ENCODE measurements around the gene KRTAP9-2. TPM values are rescaled to one million over a fixed set of nuclear protein-coding genes. Genes with fewer than 3 reads are reported as not detected.

Gene KRTAP9-2
- total RNA-seq, 1 experiment from 2014 or later, result not detected

Other genes starting within 250 kb of the KRTAP9-2 start
- not detected in 2 replicates for gene KRT40, start 242.3 kb upstream of the KRTAP9-2 start, total RNA-seq (2014; rRNA removed; shearing (Covaris generic))
- gene KRTAP3-3, start 232.5 kb upstream of the KRTAP9-2 start, total RNA-seq (2014; rRNA removed; shearing (Covaris generic)), result not detected in 2 replicates
- gene KRTAP3-2, start 226.7 kb upstream of the KRTAP9-2 start, total RNA-seq (2014; rRNA removed; shearing (Covaris generic)), result not detected in 2 replicates
- not detected in 2 replicates for gene KRTAP3-1, start 217.5 kb upstream of the KRTAP9-2 start, total RNA-seq (2014; rRNA removed; shearing (Covaris generic))
- not detected in 2 replicates for gene KRTAP1-5, start 199.4 kb upstream of the KRTAP9-2 start, total RNA-seq (2014; rRNA removed; shearing (Covaris generic))
- gene KRTAP1-4, start 196.5 kb upstream of the KRTAP9-2 start, total RNA-seq (2014; rRNA removed; shearing (Covaris generic)), result not detected in 2 replicates
- not detected in 2 replicates for gene KRTAP1-3, start 191.8 kb upstream of the KRTAP9-2 start, total RNA-seq (2014; rRNA removed; shearing (Covaris generic))
- not detected in 2 replicates for gene KRTAP1-1, start 185.2 kb upstream of the KRTAP9-2 start, total RNA-seq (2014; rRNA removed; shearing (Covaris generic))
- 0.48 TPM in 1 of 2 replicates, not detected in the other for gene KRTAP2-1, start 179.3 kb upstream of the KRTAP9-2 start, total RNA-seq (2014; rRNA removed; shearing (Covaris generic))
- gene KRTAP2-2, start 171.4 kb upstream of the KRTAP9-2 start, total RNA-seq (2014; rRNA removed; shearing (Covaris generic)), result not detected in 2 replicates
- not detected in 2 replicates for gene KRTAP2-3, start 166.5 kb upstream of the KRTAP9-2 start, total RNA-seq (2014; rRNA removed; shearing (Covaris generic))
- not detected in 2 replicates for gene KRTAP2-4, start 160.8 kb upstream of the KRTAP9-2 start, total RNA-seq (2014; rRNA removed; shearing (Covaris generic))
- gene KRTAP4-7, start 142.5 kb upstream of the KRTAP9-2 start, total RNA-seq (2014; rRNA removed; shearing (Covaris generic)), result not detected in 2 replicates
- gene KRTAP4-8, start 128.5 kb upstream of the KRTAP9-2 start, total RNA-seq (2014; rRNA removed; shearing (Covaris generic)), result not detected in 2 replicates
- gene KRTAP4-16, start 124.4 kb upstream of the KRTAP9-2 start, total RNA-seq (2014; rRNA removed; shearing (Covaris generic)), result not detected in 2 replicates
- not detected in 2 replicates for gene KRTAP4-9, start 121.3 kb upstream of the KRTAP9-2 start, total RNA-seq (2014; rRNA removed; shearing (Covaris generic))
- not detected in 2 replicates for gene KRTAP4-11, start 108.3 kb upstream of the KRTAP9-2 start, total RNA-seq (2014; rRNA removed; shearing (Covaris generic))
- gene KRTAP4-12, start 102.5 kb upstream of the KRTAP9-2 start, total RNA-seq (2014; rRNA removed; shearing (Covaris generic)), result not detected in 2 replicates
- not detected in 2 replicates for gene KRTAP4-6, start 86.1 kb upstream of the KRTAP9-2 start, total RNA-seq (2014; rRNA removed; shearing (Covaris generic))
- gene KRTAP4-5, start 76.8 kb upstream of the KRTAP9-2 start, total RNA-seq (2014; rRNA removed; shearing (Covaris generic)), result not detected in 2 replicates
- not detected in 2 replicates for gene KRTAP4-4, start 65.9 kb upstream of the KRTAP9-2 start, total RNA-seq (2014; rRNA removed; shearing (Covaris generic))
- not detected in 2 replicates for gene KRTAP4-3, start 58.4 kb upstream of the KRTAP9-2 start, total RNA-seq (2014; rRNA removed; shearing (Covaris generic))
- gene KRTAP4-2, start 48.4 kb upstream of the KRTAP9-2 start, total RNA-seq (2014; rRNA removed; shearing (Covaris generic)), result not detected in 2 replicates
- not detected in 2 replicates for gene KRTAP4-1, start 41.7 kb upstream of the KRTAP9-2 start, total RNA-seq (2014; rRNA removed; shearing (Covaris generic))
- not detected in 2 replicates for gene KRTAP9-1, start 36.8 kb upstream of the KRTAP9-2 start, total RNA-seq (2014; rRNA removed; shearing (Covaris generic))
- not detected in 2 replicates for gene KRTAP9-3, start 5.8 kb downstream of the KRTAP9-2 start, total RNA-seq (2014; rRNA removed; shearing (Covaris generic))
- not detected in 2 replicates for gene KRTAP9-8, start 11.4 kb downstream of the KRTAP9-2 start, total RNA-seq (2014; rRNA removed; shearing (Covaris generic))
- not detected in 2 replicates for gene KRTAP9-4, start 23.0 kb downstream of the KRTAP9-2 start, total RNA-seq (2014; rRNA removed; shearing (Covaris generic))
- not detected in 2 replicates for gene KRTAP9-9, start 28.7 kb downstream of the KRTAP9-2 start, total RNA-seq (2014; rRNA removed; shearing (Covaris generic))
- not detected in 2 replicates for gene KRTAP9-6, start 38.7 kb downstream of the KRTAP9-2 start, total RNA-seq (2014; rRNA removed; shearing (Covaris generic))
- not detected in 2 replicates for gene KRTAP9-7, start 49.0 kb downstream of the KRTAP9-2 start, total RNA-seq (2014; rRNA removed; shearing (Covaris generic))
- not detected in 2 replicates for gene KRTAP29-1, start 76.2 kb downstream of the KRTAP9-2 start, total RNA-seq (2014; rRNA removed; shearing (Covaris generic))
- not detected in 2 replicates for gene KRTAP16-1, start 82.7 kb downstream of the KRTAP9-2 start, total RNA-seq (2014; rRNA removed; shearing (Covaris generic))
- gene KRTAP17-1, start 89.1 kb downstream of the KRTAP9-2 start, total RNA-seq (2014; rRNA removed; shearing (Covaris generic)), result not detected in 2 replicates
- not detected in 2 replicates for gene KRT33A, start 124.2 kb downstream of the KRTAP9-2 start, total RNA-seq (2014; rRNA removed; shearing (Covaris generic))
- 0.24 TPM in 1 of 2 replicates, not detected in the other for gene KRT33B, start 143.2 kb downstream of the KRTAP9-2 start, total RNA-seq (2014; rRNA removed; shearing (Covaris generic))
- not detected in 2 replicates for gene KRT34, start 155.7 kb downstream of the KRTAP9-2 start, total RNA-seq (2014; rRNA removed; shearing (Covaris generic))
- not detected in 2 replicates for gene KRT31, start 171.0 kb downstream of the KRTAP9-2 start, total RNA-seq (2014; rRNA removed; shearing (Covaris generic))
- gene KRT37, start 197.9 kb downstream of the KRTAP9-2 start, total RNA-seq (2014; rRNA removed; shearing (Covaris generic)), result not detected in 2 replicates
- gene KRT38, start 214.3 kb downstream of the KRTAP9-2 start, total RNA-seq (2014; rRNA removed; shearing (Covaris generic)), result not detected in 2 replicates
- gene KRT32, start 240.7 kb downstream of the KRTAP9-2 start, total RNA-seq (2014; rRNA removed; shearing (Covaris generic)), result not detected in 2 replicates